GM12878 (cell line): ENCODE results near the gene MN1. TPM values are rescaled to one million over a fixed set of nuclear protein-coding genes. Genes with fewer than 3 reads are reported as not detected.

ENCODE experiments used
- HSF1 ChIP-seq: fragments of 150-350 bp; IDR thresholded peaks from 2 replicates; pipeline ENCODE4 v1.6.1; 2014; ENCODE audit warnings: mild to moderate bottlenecking, low read depth, low read length
- MXI1 ChIP-seq: fragments of 150-350 bp; IDR thresholded peaks from 2 replicates; pipeline ENCODE4 v1.6.1; 2011; ENCODE audit warnings: low read depth, mild to moderate bottlenecking, inconsistent platforms, low read length, improper control_type of control experiment
- RAD21 ChIP-seq: IDR thresholded peaks from 2 replicates; pipeline ENCODE4 v1.6.1; 2011; ENCODE audit warnings: mild to moderate bottlenecking, low read depth, low read length, moderate library complexity; ENCODE audit not compliant: insufficient read depth
- polyA plus RNA-seq, 11 experiments: library from polyadenylated mRNA; depleted of rRNA in 4 of 11; unstranded in 6 of 11; stranded (reverse) in 5 of 11; fragments of >200 nt; fragmentation: Nextera tagmentation in 4 of 11; fragmentation: Illumina TruSeq in 1 of 11; extraction: Ambion mirVana in 4 of 11; extraction: Trizol in 1 of 11; gene quantifications; 1 replicate in 1 of 11; 2 replicates in 10 of 11; pipeline versions ENCODE4 v1.2.1 to v1.2.3, GENCODE V29; 2011 to 2016; ENCODE audit warnings: inconsistent platforms in 2 of 11, missing spikeins in 2 of 11, low read depth in 1 of 11
- total RNA-seq, 4 experiments: library from RNA; depleted of rRNA in 3 of 4; stranded (reverse); fragments of >200 nt in 3 of 4; fragmentation: Illumina TruSeq in 1 of 4; extraction: Trizol in 1 of 4; gene quantifications; 2 replicates each; pipeline versions ENCODE4 v1.2.1 to v1.2.3, GENCODE V29; 2013 to 2021
- TF ChIP-seq, protein P1 (sequence below): fragments of 450-650 bp; IDR thresholded peaks from 2 replicates; pipeline ENCODE4 v1.6.1; 2014; ENCODE audit warnings: mild to moderate bottlenecking
- TF ChIP-seq, protein P2 (sequence below): fragments of 450-650 bp; IDR thresholded peaks from 2 replicates; pipeline ENCODE4 v1.6.1; 2017; ENCODE audit warnings: mild to moderate bottlenecking, low read depth, inconsistent platforms; ENCODE audit not compliant: poor library complexity, severe bottlenecking
- TF ChIP-seq, protein P3 (sequence below): fragments of 450-650 bp; IDR thresholded peaks from 2 replicates; pipeline ENCODE4 v1.6.1; 2017; ENCODE audit warnings: mild to moderate bottlenecking, moderate library complexity

MN1 gene
- total and polyA plus RNA-seq, 10 of the 15 experiments (the other 5 are each of a cell fraction or from before 2014, with no cell fraction given) = under 0.01 to 0.24 (median 0.03) TPM; not detected in 3

GRCh38 chr22:27754888-27755480, 46.6 kb downstream of the MN1 start (continued):
- TF ChIP-seq, protein P1, sequence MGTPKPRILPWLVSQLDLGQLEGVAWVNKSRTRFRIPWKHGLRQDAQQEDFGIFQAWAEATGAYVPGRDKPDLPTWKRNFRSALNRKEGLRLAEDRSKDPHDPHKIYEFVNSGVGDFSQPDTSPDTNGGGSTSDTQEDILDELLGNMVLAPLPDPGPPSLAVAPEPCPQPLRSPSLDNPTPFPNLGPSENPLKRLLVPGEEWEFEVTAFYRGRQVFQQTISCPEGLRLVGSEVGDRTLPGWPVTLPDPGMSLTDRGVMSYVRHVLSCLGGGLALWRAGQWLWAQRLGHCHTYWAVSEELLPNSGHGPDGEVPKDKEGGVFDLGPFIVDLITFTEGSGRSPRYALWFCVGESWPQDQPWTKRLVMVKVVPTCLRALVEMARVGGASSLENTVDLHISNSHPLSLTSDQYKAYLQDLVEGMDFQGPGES = no peak
- no peak for TF ChIP-seq RAD21
- TF ChIP-seq, protein P2, sequence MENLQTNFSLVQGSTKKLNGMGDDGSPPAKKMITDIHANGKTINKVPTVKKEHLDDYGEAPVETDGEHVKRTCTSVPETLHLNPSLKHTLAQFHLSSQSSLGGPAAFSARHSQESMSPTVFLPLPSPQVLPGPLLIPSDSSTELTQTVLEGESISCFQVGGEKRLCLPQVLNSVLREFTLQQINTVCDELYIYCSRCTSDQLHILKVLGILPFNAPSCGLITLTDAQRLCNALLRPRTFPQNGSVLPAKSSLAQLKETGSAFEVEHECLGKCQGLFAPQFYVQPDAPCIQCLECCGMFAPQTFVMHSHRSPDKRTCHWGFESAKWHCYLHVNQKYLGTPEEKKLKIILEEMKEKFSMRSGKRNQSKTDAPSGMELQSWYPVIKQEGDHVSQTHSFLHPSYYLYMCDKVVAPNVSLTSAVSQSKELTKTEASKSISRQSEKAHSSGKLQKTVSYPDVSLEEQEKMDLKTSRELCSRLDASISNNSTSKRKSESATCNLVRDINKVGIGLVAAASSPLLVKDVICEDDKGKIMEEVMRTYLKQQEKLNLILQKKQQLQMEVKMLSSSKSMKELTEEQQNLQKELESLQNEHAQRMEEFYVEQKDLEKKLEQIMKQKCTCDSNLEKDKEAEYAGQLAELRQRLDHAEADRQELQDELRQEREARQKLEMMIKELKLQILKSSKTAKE = no peak
- no peak for TF ChIP-seq MXI1
- TF ChIP-seq, protein P3, sequence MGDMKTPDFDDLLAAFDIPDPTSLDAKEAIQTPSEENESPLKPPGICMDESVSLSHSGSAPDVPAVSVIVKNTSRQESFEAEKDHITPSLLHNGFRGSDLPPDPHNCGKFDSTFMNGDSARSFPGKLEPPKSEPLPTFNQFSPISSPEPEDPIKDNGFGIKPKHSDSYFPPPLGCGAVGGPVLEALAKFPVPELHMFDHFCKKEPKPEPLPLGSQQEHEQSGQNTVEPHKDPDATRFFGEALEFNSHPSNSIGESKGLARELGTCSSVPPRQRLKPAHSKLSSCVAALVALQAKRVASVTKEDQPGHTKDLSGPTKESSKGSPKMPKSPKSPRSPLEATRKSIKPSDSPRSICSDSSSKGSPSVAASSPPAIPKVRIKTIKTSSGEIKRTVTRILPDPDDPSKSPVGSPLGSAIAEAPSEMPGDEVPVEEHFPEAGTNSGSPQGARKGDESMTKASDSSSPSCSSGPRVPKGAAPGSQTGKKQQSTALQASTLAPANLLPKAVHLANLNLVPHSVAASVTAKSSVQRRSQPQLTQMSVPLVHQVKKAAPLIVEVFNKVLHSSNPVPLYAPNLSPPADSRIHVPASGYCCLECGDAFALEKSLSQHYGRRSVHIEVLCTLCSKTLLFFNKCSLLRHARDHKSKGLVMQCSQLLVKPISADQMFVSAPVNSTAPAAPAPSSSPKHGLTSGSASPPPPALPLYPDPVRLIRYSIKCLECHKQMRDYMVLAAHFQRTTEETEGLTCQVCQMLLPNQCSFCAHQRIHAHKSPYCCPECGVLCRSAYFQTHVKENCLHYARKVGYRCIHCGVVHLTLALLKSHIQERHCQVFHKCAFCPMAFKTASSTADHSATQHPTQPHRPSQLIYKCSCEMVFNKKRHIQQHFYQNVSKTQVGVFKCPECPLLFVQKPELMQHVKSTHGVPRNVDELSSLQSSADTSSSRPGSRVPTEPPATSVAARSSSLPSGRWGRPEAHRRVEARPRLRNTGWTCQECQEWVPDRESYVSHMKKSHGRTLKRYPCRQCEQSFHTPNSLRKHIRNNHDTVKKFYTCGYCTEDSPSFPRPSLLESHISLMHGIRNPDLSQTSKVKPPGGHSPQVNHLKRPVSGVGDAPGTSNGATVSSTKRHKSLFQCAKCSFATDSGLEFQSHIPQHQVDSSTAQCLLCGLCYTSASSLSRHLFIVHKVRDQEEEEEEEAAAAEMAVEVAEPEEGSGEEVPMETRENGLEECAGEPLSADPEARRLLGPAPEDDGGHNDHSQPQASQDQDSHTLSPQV = no peak
- no peak for TF ChIP-seq HSF1
- TF ChIP-seq, all 136 proteins: peak for 0
